DOHH2 (cell line): Measurements from ENCODE around the gene FHL3.

ENCODE experiments used
- CTCF ChIP-seq: fragments of 200-600 bp; sonication (generic); IDR thresholded peaks from one replicate; pipeline ENCODE4 v1.5.1; 2014; ENCODE audit warnings: antibody characterized with exemption, mild to moderate bottlenecking, low read depth, low read length; ENCODE audit not compliant: poor library complexity, severe bottlenecking
- EZH2phosphoT487 ChIP-seq: fragments of 200-600 bp; sonication (generic); IDR thresholded peaks from 2 replicates; pipeline ENCODE4 v1.6.1; 2017; ENCODE audit warnings: borderline replicate concordance, mild to moderate bottlenecking, antibody characterized with exemption, low read length, moderate library complexity, mixed read lengths

DNA sequence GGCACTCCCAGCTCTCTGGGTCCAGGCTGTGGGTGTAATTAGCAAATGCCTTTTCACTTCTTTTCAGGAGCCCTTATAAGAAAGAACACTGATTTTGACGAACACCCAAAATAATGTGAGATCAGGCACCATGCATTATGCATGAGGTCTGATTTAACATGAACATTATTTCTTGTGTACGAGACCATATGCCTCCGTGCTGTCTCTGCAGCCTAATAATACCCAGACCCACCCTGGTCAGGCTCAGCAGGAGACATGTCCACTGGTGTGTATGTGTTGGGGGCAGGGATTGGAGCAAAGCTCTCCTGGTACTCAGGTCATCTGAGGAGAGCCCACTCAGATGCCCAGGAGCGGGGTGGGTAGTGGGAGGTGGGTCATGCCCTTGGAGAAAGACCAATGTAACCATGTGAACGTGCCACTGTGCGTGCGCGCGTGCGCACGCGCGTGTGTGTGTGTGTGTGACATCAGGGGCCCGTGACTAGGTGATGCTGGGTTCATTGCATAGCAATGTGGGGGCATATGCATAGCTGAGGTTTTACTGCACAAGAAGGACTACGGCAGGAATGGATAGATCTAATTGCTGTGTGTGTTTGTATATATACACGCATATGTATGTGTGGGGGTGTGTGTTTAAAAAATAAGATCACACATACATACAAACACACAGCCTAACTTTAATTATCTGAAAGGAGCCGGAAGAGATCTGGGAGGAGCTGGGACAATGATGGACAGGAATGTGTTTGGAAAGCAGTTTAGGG, 34.2 kb upstream of the FHL3 start:
- TF ChIP-seq CTCF (no peak), EZH2phosphoT487 (no peak)
